IPS-18a (cell line): Measurements from ENCODE around the gene SLC48A1.

Experiments
- H3K27ac ChIP-seq: one replicate; pipeline ENCODE4 v1.5.1; 2013; ENCODE audit warnings: low read length
- H3K27me3 ChIP-seq: one replicate; pipeline ENCODE4 v1.6.1; 2013; ENCODE audit warnings: mild to moderate bottlenecking, low read length; ENCODE audit not compliant: control insufficient read depth, insufficient read depth
- H3K36me3 ChIP-seq: one replicate; pipeline ENCODE4 v1.6.1; 2013; ENCODE audit warnings: low read depth, low read length; ENCODE audit not compliant: control insufficient read depth
- H3K4me1 ChIP-seq: one replicate; pipeline ENCODE4 v1.6.1; 2013; ENCODE audit warnings: low read depth, low read length; ENCODE audit not compliant: control insufficient read depth
- H3K4me3 ChIP-seq: one replicate; pipeline ENCODE4 v1.5.1; 2013; ENCODE audit warnings: low read length
- H3K9ac ChIP-seq: one replicate; pipeline ENCODE4 v1.6.1; 2013; ENCODE audit warnings: mild to moderate bottlenecking, low read length, moderate library complexity
- H3K9me3 ChIP-seq: one replicate; pipeline ENCODE4 v1.6.1; 2013; ENCODE audit warnings: low read depth, low read length; ENCODE audit not compliant: control insufficient read depth

SLC48A1 gene

GRCh38 chr12:47828976-47829482 is 56.0 kb downstream of the SLC48A1 start:
- no peaks in the 10 kb centered on the region for H3K9me3 ChIP-seq
- H3K36me3 ChIP-seq: no peaks in the 10 kb centered on the region
- H3K9ac ChIP-seq: no peak overlapping the region
- peaks cover 8% of the 10 kb centered on the region for H3K4me1 ChIP-seq
- no peak overlapping the region for H3K4me3 ChIP-seq
- no peaks in the 10 kb centered on the region for H3K27me3 ChIP-seq
- H3K27ac ChIP-seq: no peak overlapping the region

- Histone ChIP-seq H3K9me3 (no peaks in the 10 kb centered on the region), H3K36me3 (no peaks in the 10 kb centered on the region), H3K9ac (no peak overlapping the region), H3K27me3 (no peaks in the 10 kb centered on the region), H3K4me3 (no peak overlapping the region), H3K27ac (no peak overlapping the region), H3K4me1 (peaks cover 8% of the 10 kb centered on the region)
Measured at GRCh38 chr12:47829584-47829983, 56.5 kb downstream of the SLC48A1 start.
